ENCODE results near the gene DGKD.

The DGKD gene

GRCh38 chr2:233414273-233414654 lies 60.0 kb downstream of the DGKD start:
- Histone ChIP-seq H3K36me3 (replicated peaks; ENCODE audit: low read depth, low read length) (peaks cover 11% of the 10 kb centered on the region), H3K27ac (ENCODE audit: low read length) (no peak overlapping the region), H3K4me2 (ENCODE audit: low read length) (no peak overlapping the region), H3K9me3 (ENCODE audit: insufficient read depth, low read length) (no peaks in the 10 kb centered on the region; the same call in 1 of the 2 replicates), H3K4me1 (ENCODE audit: low read length) (peaks cover 13% of the 10 kb centered on the region), H3K9ac (ENCODE audit: low read length) (no peak overlapping the region), H3K79me2 (ENCODE audit: low read length) (peaks cover 1% of the 10 kb centered on the region; the same call in 1 of the 2 replicates), H2AFZ (ENCODE audit: low read depth, low read length) (no peak overlapping the region), H3K27me3 (ENCODE audit: low read depth, low read length) (no peaks in the 10 kb centered on the region), H4K20me1 (ENCODE audit: insufficient read depth, low read length) (no peaks in the 10 kb centered on the region), H3K4me3 (ENCODE audit: low read length) (no peak overlapping the region)
- TF ChIP-seq EZH2phosphoT487 (IDR thresholded peaks at IDR 0.05; ENCODE audit: low read depth): no peak
- TF ChIP-seq, protein P1, sequence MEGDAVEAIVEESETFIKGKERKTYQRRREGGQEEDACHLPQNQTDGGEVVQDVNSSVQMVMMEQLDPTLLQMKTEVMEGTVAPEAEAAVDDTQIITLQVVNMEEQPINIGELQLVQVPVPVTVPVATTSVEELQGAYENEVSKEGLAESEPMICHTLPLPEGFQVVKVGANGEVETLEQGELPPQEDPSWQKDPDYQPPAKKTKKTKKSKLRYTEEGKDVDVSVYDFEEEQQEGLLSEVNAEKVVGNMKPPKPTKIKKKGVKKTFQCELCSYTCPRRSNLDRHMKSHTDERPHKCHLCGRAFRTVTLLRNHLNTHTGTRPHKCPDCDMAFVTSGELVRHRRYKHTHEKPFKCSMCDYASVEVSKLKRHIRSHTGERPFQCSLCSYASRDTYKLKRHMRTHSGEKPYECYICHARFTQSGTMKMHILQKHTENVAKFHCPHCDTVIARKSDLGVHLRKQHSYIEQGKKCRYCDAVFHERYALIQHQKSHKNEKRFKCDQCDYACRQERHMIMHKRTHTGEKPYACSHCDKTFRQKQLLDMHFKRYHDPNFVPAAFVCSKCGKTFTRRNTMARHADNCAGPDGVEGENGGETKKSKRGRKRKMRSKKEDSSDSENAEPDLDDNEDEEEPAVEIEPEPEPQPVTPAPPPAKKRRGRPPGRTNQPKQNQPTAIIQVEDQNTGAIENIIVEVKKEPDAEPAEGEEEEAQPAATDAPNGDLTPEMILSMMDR (IDR thresholded peaks at IDR 0.05; ENCODE audit: low read depth, low read length): no peak

DNA sequence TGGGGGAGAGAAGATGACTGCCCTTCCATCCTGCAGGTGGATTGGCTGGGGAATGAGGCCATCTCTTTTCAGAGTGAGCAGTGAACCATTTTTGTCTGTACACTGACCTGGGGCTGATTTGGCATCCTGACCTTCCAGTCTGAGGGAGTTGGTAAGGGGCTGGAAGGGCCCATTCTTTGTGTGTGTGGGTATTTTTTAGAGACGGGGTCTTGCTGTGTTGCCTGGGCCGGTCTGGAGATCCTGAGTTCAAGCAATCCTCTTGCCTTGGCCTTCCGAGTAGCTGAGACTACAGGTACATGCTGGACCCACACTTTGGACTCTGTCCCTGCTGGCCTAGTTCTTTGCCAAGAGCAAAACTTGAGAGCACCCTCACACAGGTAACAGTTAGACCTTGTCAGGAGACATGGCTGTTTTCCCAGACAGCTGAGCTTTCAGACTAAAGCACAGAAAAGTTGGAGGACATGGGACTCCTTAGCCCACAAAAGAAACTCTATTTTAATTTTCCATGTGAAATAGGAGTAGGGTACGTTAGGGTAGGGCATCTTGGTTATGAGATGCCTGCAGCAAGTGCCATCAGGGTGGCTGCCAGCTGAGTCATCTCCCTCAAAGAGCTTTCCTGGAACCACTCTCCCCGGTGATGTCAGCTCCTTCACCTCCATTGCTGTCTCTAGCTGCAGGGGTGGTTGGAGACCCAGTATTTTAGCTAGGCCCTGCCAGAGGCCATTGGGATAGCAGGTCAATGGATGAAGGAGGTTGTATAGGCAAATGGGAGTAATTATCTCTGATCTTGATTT lies 60.7 kb downstream of the DGKD start:
- no peak for TF ChIP-seq EZH2phosphoT487 (IDR thresholded peaks at IDR 0.05; ENCODE audit: low read depth)
- TF ChIP-seq, protein P1 (IDR thresholded peaks at IDR 0.05; ENCODE audit: low read depth, low read length): no peak
- no peak overlapping the region for H3K4me2 ChIP-seq (ENCODE audit: low read length)
- no peak overlapping the region for H2AFZ ChIP-seq (ENCODE audit: low read depth, low read length)
- no peak overlapping the region for H3K9ac ChIP-seq (ENCODE audit: low read length)
- H3K4me3 ChIP-seq (ENCODE audit: low read length): no peak overlapping the region
- H3K27ac ChIP-seq (ENCODE audit: low read length): no peak overlapping the region
- peaks cover 11% of the 10 kb centered on the region for H3K36me3 ChIP-seq (replicated peaks; ENCODE audit: low read depth, low read length)
- H3K27me3 ChIP-seq (ENCODE audit: low read depth, low read length): no peaks in the 10 kb centered on the region
- H3K4me1 ChIP-seq (ENCODE audit: low read length): peaks cover 18% of the 10 kb centered on the region
- H4K20me1 ChIP-seq (ENCODE audit: insufficient read depth, low read length): no peaks in the 10 kb centered on the region
- peaks cover 6% of the 10 kb centered on the region; the same call in 1 of the 2 replicates for H3K79me2 ChIP-seq (ENCODE audit: low read length)
- no peaks in the 10 kb centered on the region; the same call in 1 of the 2 replicates for H3K9me3 ChIP-seq (ENCODE audit: insufficient read depth, low read length)

DNA sequence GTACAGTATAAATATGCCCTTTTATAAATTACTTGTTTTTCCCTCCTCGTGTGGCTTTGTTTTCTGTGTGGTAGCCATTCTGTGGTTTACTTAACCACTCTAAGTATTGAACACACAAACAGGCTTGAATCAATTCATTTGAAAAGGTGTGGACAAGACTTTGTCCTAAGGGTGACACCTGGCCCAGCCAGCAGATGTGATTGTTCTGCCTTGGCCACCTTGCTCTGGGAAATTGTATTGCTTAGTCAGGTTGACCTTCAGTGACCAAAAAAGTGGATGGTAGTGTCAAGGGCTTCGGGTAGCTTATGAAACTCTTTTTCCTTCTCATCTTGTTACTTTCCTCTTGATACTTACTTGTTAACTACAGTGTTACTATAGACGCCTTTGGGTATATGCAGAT lies 61.9 kb downstream of the DGKD start:
- Histone ChIP-seq H3K9ac (ENCODE audit: low read length) (no peak overlapping the region), H3K27ac (ENCODE audit: low read length) (no peak overlapping the region), H3K4me3 (ENCODE audit: low read length) (no peak overlapping the region), H3K79me2 (ENCODE audit: low read length) (peaks cover 6% of the 10 kb centered on the region; the same call in 1 of the 2 replicates), H3K27me3 (ENCODE audit: low read depth, low read length) (no peaks in the 10 kb centered on the region), H4K20me1 (ENCODE audit: insufficient read depth, low read length) (no peaks in the 10 kb centered on the region), H2AFZ (ENCODE audit: low read depth, low read length) (no peak overlapping the region), H3K4me2 (ENCODE audit: low read length) (no peak overlapping the region), H3K4me1 (ENCODE audit: low read length) (peaks cover 18% of the 10 kb centered on the region), H3K36me3 (replicated peaks; ENCODE audit: low read depth, low read length) (peaks cover 2% of the 10 kb centered on the region), H3K9me3 (ENCODE audit: insufficient read depth, low read length) (no peaks in the 10 kb centered on the region; the same call in 1 of the 2 replicates)
- TF ChIP-seq, protein P1 (IDR thresholded peaks at IDR 0.05; ENCODE audit: low read depth, low read length): no peak

DNA sequence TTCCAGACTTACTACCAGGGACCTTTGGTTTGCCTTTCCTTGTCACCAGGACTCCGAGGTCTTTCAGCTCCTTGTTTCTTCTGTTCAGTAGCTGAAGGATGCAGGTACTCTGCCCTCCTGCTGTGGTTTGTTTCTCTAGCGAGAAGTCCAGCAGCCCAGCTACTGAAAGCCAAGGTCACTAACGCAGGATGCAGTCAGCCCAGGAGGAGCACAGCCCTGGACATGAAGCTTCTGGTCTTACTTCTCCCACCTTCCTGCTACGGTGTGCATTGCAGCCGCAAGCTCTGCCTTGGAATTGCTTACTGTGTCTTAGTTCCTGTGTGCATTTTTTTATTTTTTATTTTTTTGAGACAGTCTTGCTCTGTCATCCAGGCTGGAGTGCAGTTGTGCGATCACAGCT lies 62.4 kb downstream of the DGKD start:
- Histone ChIP-seq H3K27ac (ENCODE audit: low read length) (no peak overlapping the region), H3K4me2 (ENCODE audit: low read length) (no peak overlapping the region), H3K9me3 (ENCODE audit: insufficient read depth, low read length) (no peaks in the 10 kb centered on the region; the same call in 1 of the 2 replicates)

More for the DNA sequence above, 62.4 kb downstream of the DGKD start:
- Histone ChIP-seq H3K4me3 (ENCODE audit: low read length) (no peak overlapping the region), H3K79me2 (ENCODE audit: low read length) (peaks cover 6% of the 10 kb centered on the region; the same call in 1 of the 2 replicates), H3K27me3 (ENCODE audit: low read depth, low read length) (no peaks in the 10 kb centered on the region), H2AFZ (ENCODE audit: low read depth, low read length) (no peak overlapping the region), H3K36me3 (replicated peaks; ENCODE audit: low read depth, low read length) (no peaks in the 10 kb centered on the region), H3K4me1 (ENCODE audit: low read length) (peaks cover 18% of the 10 kb centered on the region), H4K20me1 (ENCODE audit: insufficient read depth, low read length) (no peaks in the 10 kb centered on the region), H3K9ac (ENCODE audit: low read length) (no peak overlapping the region)
- no peak for TF ChIP-seq EZH2phosphoT487 (IDR thresholded peaks at IDR 0.05; ENCODE audit: low read depth)
- TF ChIP-seq, protein P1 (IDR thresholded peaks at IDR 0.05; ENCODE audit: low read depth, low read length): no peak

Data from OCI-LY3 (cell line).